Ovary (tissue), 9 donors: Measurements from ENCODE around the gene LRIG1. TPM values are rescaled to one million over a fixed set of nuclear protein-coding genes. Genes with fewer than 3 reads are reported as not detected.

Experiments
- DNase-seq, 5 donors: peaks; one replicate each; pipeline ENCODE4 v3.0.0-alpha.2; 2019 to 2020
- H3K27ac ChIP-seq, 2 donors: fragments of 200-600 bp; one replicate each; pipeline versions ENCODE4 v1.5.1 to v1.8.0; 2019 to 2022
- H3K27me3 ChIP-seq: fragments of 200-600 bp; one replicate; pipeline ENCODE4 v1.8.0; 2022
- H3K36me3 ChIP-seq: fragments of 200-600 bp; sonication (generic); one replicate; pipeline ENCODE4 v1.5.1; 2019
- H3K4me1 ChIP-seq: one replicate; pipeline ENCODE4 v1.8.1; 2013; ENCODE audit warnings: mild to moderate bottlenecking, moderate library complexity; ENCODE audit not compliant: insufficient read depth
- H3K4me3 ChIP-seq: fragments of 200-600 bp; sonication (generic); one replicate; pipeline ENCODE4 v1.5.1; 2017
- H3K9me3 ChIP-seq, 2 donors: fragments of 200-600 bp in 1 of 2; sonication (generic) in 1 of 2; one replicate each; pipeline versions ENCODE4 v1.5.1 to v1.8.1; 2013 to 2019; ENCODE audit warnings: mild to moderate bottlenecking in 1 of 2, moderate library complexity in 1 of 2
- CTCF ChIP-seq, 3 donors: fragments of 450-650 bp in 2 of 3; fragments of 200-600 bp in 1 of 3; IDR thresholded peaks; one replicate each; pipeline versions ENCODE4 v1.5.1 to v1.8.0; 2016 to 2022; ENCODE audit warnings: antibody characterized with exemption in 3 of 3, mild to moderate bottlenecking in 1 of 3
- EP300 ChIP-seq: sonication (generic); formaldehyde crosslinking; IDR thresholded peaks from one replicate; pipeline ENCODE4 v1.6.1; 2017; ENCODE audit warnings: antibody characterized with exemption
- POLR2A ChIP-seq: fragments of 450-650 bp; IDR thresholded peaks from one replicate; pipeline ENCODE4 v1.6.1; 2017; ENCODE audit warnings: antibody characterized with exemption, mild to moderate bottlenecking, moderate library complexity
- WGBS, 3 donors: extraction: QIAGEN DNeasy Blood & Tissue Kit in 1 of 3; methylation state at CpG; one replicate each; pipeline versions ENCODE4 v1.1.5 to v1.1.7; 2013 to 2017; 5-methylcytosine and 5-hydroxymethylcytosine counted together
- intact Hi-C, 4 donors: fragments of 100-400 bp; cut with DNase I; formaldehyde crosslinking; loops; one replicate each; pipeline versions ENCODE4 v1.11.0 to v1.15.1; 2022 to 2023
- polyA plus RNA-seq, 2 donors: library from polyadenylated mRNA; stranded (reverse); fragments of 200-250 nt in 1 of 2; fragments of 350-450 nt in 1 of 2; fragmentation: Illumina TruSeq in 1 of 2; extraction: RNeasy Lipid Tissue Mini Kit (QIAGEN cat#74804) in 1 of 2; gene quantifications; one replicate each; pipeline ENCODE4 v1.2.3, GENCODE V29; 2013 to 2014
- total RNA-seq, 7 donors: library from RNA; depleted of rRNA in 2 of 7; stranded (reverse); fragments of >200 nt in 2 of 7; fragmentation: NEBNext Ultra II Directional in 3 of 7; extraction: Animal tissue kit (Norgen Biotek cat#: 25700) in 3 of 7; gene quantifications; one replicate each; pipeline versions ENCODE4 v1.1.0 to v1.2.4, GENCODE V29; 2016 to 2023
- donor health status: DM: no; HTN: no; CAD: no; lungs with moderate emphysema.
- donor health status: DM: no; HTN: no; CAD: no.
- donor health status: Bipolar disorder and iron deficiency.
- donor health status: DM: yes; HTN: yes; CAD: no.
- donor health status: DM: no; HTN: no; CAD: no.
- donor health status: DM: yes; HTN: yes; CAD: no.

LRIG1 gene
- total and polyA plus RNA-seq, 9 donors: 29.1 to 64.8 (median 42.6) TPM

DNA sequence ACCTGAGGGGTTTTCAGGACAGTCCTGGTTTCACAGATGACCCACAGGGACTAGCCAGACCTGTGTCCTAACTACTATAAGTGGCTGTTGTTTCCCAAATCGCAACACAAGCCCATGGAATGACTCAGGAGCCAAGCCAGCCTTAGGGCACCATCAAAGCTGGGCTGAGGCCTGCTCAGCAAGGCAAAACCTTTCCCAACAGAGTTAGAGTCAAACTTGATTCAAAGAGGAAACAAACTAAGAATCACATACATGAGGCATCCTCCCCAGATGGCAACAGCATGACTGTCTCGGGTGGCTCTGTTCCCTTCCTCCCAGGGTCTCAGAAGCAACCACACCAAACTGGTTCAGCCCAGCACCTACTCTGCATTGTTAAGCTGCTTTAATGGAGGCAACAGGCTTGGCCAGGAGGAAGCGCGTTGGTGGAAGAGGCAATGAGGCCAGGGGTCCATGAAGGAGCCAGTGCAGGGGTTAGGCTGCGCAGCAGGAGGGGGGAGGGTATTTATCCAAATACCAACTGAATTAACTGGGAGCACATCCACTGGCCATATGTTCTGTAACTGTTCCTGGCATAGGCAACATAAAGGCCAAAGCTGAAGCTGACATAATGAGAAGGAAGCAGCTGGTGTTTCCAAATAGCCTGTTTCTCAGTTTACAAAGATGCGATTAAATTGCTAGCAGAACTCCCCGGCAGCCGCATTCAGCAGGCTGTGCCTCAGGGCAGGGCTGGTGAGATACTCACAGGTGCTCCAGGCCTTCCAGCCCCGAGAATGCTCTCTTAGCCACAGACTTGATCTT is 102.4 kb downstream of the LRIG1 start:
- H3K36me3 ChIP-seq: no peaks in the 10 kb centered on the region
- no peak for DNase-seq
- H3K9me3 ChIP-seq: no peaks in the 10 kb centered on the region
- no peak overlapping the region for H3K4me3 ChIP-seq
- H3K27ac ChIP-seq: no peak overlapping the region
- H3K4me1 ChIP-seq: peaks cover 23% of the 10 kb centered on the region
- H3K27me3 ChIP-seq: no peaks in the 10 kb centered on the region
- WGBS, 3 donors: 76 to 90% (median 87%) methylated on average over 9 of the region's 9 CpGs
- intact Hi-C loops: no loop called here
- TF ChIP-seq CTCF (IDR thresholded peaks at IDR 0.05) (no peak), POLR2A (no peak), EP300 (no peak)

GRCh38 chr3:66397745-66398144 is 103.1 kb downstream of the LRIG1 start:
- no peak for TF ChIP-seq POLR2A
- no peak for TF ChIP-seq CTCF (IDR thresholded peaks at IDR 0.05)
- no peak for TF ChIP-seq EP300
- DNase-seq: no peak
- no peaks in the 10 kb centered on the region for H3K27me3 ChIP-seq
- no peak overlapping the region for H3K4me3 ChIP-seq
- H3K4me1 ChIP-seq: peaks cover 28% of the 10 kb centered on the region
- no peaks in the 10 kb centered on the region for H3K9me3 ChIP-seq
- H3K36me3 ChIP-seq: no peaks in the 10 kb centered on the region
- no peak overlapping the region for H3K27ac ChIP-seq
- 71 to 87% (median 80%) methylated on average over 2 of the region's 2 CpGs for WGBS, 3 donors
- intact Hi-C loops: no loop called here

- no peaks in the 10 kb centered on the region for H3K36me3 ChIP-seq
- DNase-seq: no peak
- intact Hi-C loops: no loop called here
- no peak overlapping the region for H3K27ac ChIP-seq
- 95 to 98% (median 95%) methylated on average over 9 of the region's 9 CpGs for WGBS, 3 donors
- TF ChIP-seq POLR2A (no peak), CTCF (IDR thresholded peaks at IDR 0.05) (no peak), EP300 (no peak)
- peaks cover 25% of the 10 kb centered on the region for H3K4me1 ChIP-seq
- H3K27me3 ChIP-seq: no peaks in the 10 kb centered on the region
- no peaks in the 10 kb centered on the region for H3K9me3 ChIP-seq
- H3K4me3 ChIP-seq: no peak overlapping the region
Measured at GRCh38 chr3:66396888-66397287, 103.9 kb downstream of the LRIG1 start.

- TF ChIP-seq POLR2A (no peak), CTCF (IDR thresholded peaks at IDR 0.05) (no peak), EP300 (no peak)
- Histone ChIP-seq H3K4me3 (no peak overlapping the region), H3K27me3 (no peaks in the 10 kb centered on the region), H3K36me3 (no peaks in the 10 kb centered on the region), H3K4me1 (peaks cover 23% of the 10 kb centered on the region), H3K9me3 (no peaks in the 10 kb centered on the region), H3K27ac (no peak overlapping the region)
- 92 to 95% (median 94%) methylated on average over 13 of the region's 13 CpGs for WGBS, 3 donors
- intact Hi-C loops: no loop called here
- no peak for DNase-seq
Measured at GRCh38 chr3:66396161-66396760, 104.6 kb downstream of the LRIG1 start.
